HEK293 (cell line): ENCODE data around the gene PARD3.
A peak's percentile ranks its signal among the peaks of the same experiment; 100 is the strongest.

Source experiments
- EGR2 ChIP-seq: fragments of 450-650 bp; formaldehyde crosslinking; IDR thresholded peaks from 2 replicates; pipeline ENCODE4 v1.5.1; 2016; ENCODE audit warnings: low read depth, missing biosample characterization, missing genetic modification characterization
- FEZF1 ChIP-seq: fragments of 450-650 bp; formaldehyde crosslinking; IDR thresholded peaks from 2 replicates; pipeline ENCODE4 v1.5.1; 2016; ENCODE audit warnings: missing biosample characterization, missing genetic modification characterization
- KLF16 ChIP-seq: fragments of 450-650 bp; formaldehyde crosslinking; IDR thresholded peaks from 2 replicates; pipeline ENCODE4 v1.5.1; 2017; ENCODE audit warnings: missing biosample characterization, missing genetic modification characterization
- PRDM10 ChIP-seq: fragments of 450-650 bp; formaldehyde crosslinking; IDR thresholded peaks from 2 replicates; pipeline ENCODE4 v1.5.1; 2016; ENCODE audit warnings: missing biosample characterization, missing genetic modification characterization
- SCRT2 ChIP-seq: fragments of 450-650 bp; formaldehyde crosslinking; IDR thresholded peaks from 2 replicates; pipeline ENCODE4 v1.5.1; 2016; ENCODE audit warnings: missing biosample characterization, missing genetic modification characterization
- SETDB1 ChIP-seq: IDR thresholded peaks from one replicate; pipeline ENCODE4 v1.6.1; 2017; ENCODE audit warnings: mild to moderate bottlenecking, low read length, moderate library complexity, mixed read lengths; ENCODE audit not compliant: insufficient read length
- TSHZ1 ChIP-seq: fragments of 450-650 bp; formaldehyde crosslinking; IDR thresholded peaks from 2 replicates; pipeline ENCODE4 v1.5.1; 2016; ENCODE audit warnings: missing biosample characterization, missing genetic modification characterization, borderline replicate concordance
- ZBTB17 ChIP-seq: fragments of 450-650 bp; formaldehyde crosslinking; IDR thresholded peaks from 2 replicates; pipeline ENCODE4 v1.5.1; 2016; ENCODE audit warnings: missing biosample characterization, missing genetic modification characterization
- ZBTB20 ChIP-seq: fragments of 450-650 bp; formaldehyde crosslinking; IDR thresholded peaks from 2 replicates; pipeline ENCODE4 v1.5.1; 2016; ENCODE audit warnings: missing biosample characterization, missing genetic modification characterization
- ZBTB8A ChIP-seq: fragments of 450-650 bp; formaldehyde crosslinking; IDR thresholded peaks from 2 replicates; pipeline ENCODE4 v1.5.1; 2016; ENCODE audit warnings: missing biosample characterization, missing genetic modification characterization
- ZFP69B ChIP-seq: fragments of 450-650 bp; formaldehyde crosslinking; IDR thresholded peaks from 2 replicates; pipeline ENCODE4 v1.5.1; 2016; ENCODE audit warnings: missing biosample characterization, missing genetic modification characterization
- ZNF121 ChIP-seq: fragments of 450-650 bp; formaldehyde crosslinking; IDR thresholded peaks from 2 replicates; pipeline ENCODE4 v1.5.1; 2016; ENCODE audit warnings: missing biosample characterization, missing genetic modification characterization
- ZNF146 ChIP-seq: fragments of 450-650 bp; formaldehyde crosslinking; IDR thresholded peaks from 2 replicates; pipeline ENCODE4 v1.5.1; 2016; ENCODE audit warnings: missing biosample characterization, missing genetic modification characterization
- ZNF16 ChIP-seq: fragments of 450-650 bp; formaldehyde crosslinking; IDR thresholded peaks from 2 replicates; pipeline ENCODE4 v1.5.1; 2016; ENCODE audit warnings: low read depth, missing biosample characterization, missing genetic modification characterization
- ZNF24 ChIP-seq: fragments of 450-650 bp; formaldehyde crosslinking; IDR thresholded peaks from 2 replicates; pipeline ENCODE4 v1.5.1; 2016; ENCODE audit warnings: missing biosample characterization, missing genetic modification characterization
- ZNF426 ChIP-seq: fragments of 450-650 bp; formaldehyde crosslinking; IDR thresholded peaks from 2 replicates; pipeline ENCODE4 v1.5.1; 2017; ENCODE audit warnings: missing biosample characterization, missing genetic modification characterization, mild to moderate bottlenecking, inconsistent platforms, moderate library complexity
- ZNF473 ChIP-seq: fragments of 450-650 bp; formaldehyde crosslinking; IDR thresholded peaks from 2 replicates; pipeline ENCODE4 v1.5.1; 2017; ENCODE audit warnings: missing biosample characterization, missing genetic modification characterization
- ZNF626 ChIP-seq: fragments of 450-650 bp; sonication (Bioruptor Pico); formaldehyde crosslinking; IDR thresholded peaks from 2 replicates; pipeline ENCODE4 v1.5.1; 2018; ENCODE audit warnings: missing biosample characterization, missing genetic modification characterization, inconsistent platforms
- ZNF629 ChIP-seq: fragments of 450-650 bp; formaldehyde crosslinking; IDR thresholded peaks from 2 replicates; pipeline ENCODE4 v1.5.1; 2017; ENCODE audit warnings: missing biosample characterization, missing genetic modification characterization
- ZNF645 ChIP-seq: fragments of 450-650 bp; formaldehyde crosslinking; IDR thresholded peaks from 2 replicates; pipeline ENCODE4; 2016; ENCODE audit warnings: missing biosample characterization, missing genetic modification characterization
- ZNF768 ChIP-seq: fragments of 450-650 bp; formaldehyde crosslinking; IDR thresholded peaks from 2 replicates; pipeline ENCODE4 v1.5.1; 2018; ENCODE audit warnings: missing biosample characterization, mild to moderate bottlenecking, missing genetic modification characterization
- ZNF830 ChIP-seq: fragments of 450-650 bp; IDR thresholded peaks from 2 replicates; pipeline ENCODE4 v1.5.0; 2018; ENCODE audit warnings: missing biosample characterization, missing genetic modification characterization, low read depth, mild to moderate bottlenecking, moderate library complexity
- ZNF837 ChIP-seq: fragments of 450-650 bp; formaldehyde crosslinking; IDR thresholded peaks from 2 replicates; pipeline ENCODE4 v1.5.1; 2016; ENCODE audit warnings: missing biosample characterization, missing genetic modification characterization
- TF ChIP-seq, protein P1 (sequence below): fragments of 450-650 bp; formaldehyde crosslinking; IDR thresholded peaks from 2 replicates; pipeline ENCODE4 v1.5.1; 2016; ENCODE audit warnings: missing biosample characterization, missing genetic modification characterization
- TF ChIP-seq, protein P2 (sequence below): fragments of 450-650 bp; formaldehyde crosslinking; IDR thresholded peaks from 2 replicates; pipeline ENCODE4 v1.5.1; 2017; ENCODE audit warnings: missing biosample characterization, missing genetic modification characterization
- TF ChIP-seq, protein P3 (sequence below): fragments of 450-650 bp; formaldehyde crosslinking; IDR thresholded peaks from 2 replicates; pipeline ENCODE4 v1.5.1; 2016; ENCODE audit warnings: missing biosample characterization, missing genetic modification characterization

Gene PARD3

GRCh38 chr10:34739915-34740314 is 75.2 kb downstream of the PARD3 start (continued):
- TF ChIP-seq ZBTB20 (tag by site-specific recombination) = no peak
- no peak for TF ChIP-seq ZNF473 (tag by site-specific recombination)
- TF ChIP-seq ZNF830 (tag by site-specific recombination) = no peak
- no peak for TF ChIP-seq ZNF645
- TF ChIP-seq PRDM10 = peak; percentile 76
- no peak for TF ChIP-seq ZNF768
- TF ChIP-seq, protein P1, sequence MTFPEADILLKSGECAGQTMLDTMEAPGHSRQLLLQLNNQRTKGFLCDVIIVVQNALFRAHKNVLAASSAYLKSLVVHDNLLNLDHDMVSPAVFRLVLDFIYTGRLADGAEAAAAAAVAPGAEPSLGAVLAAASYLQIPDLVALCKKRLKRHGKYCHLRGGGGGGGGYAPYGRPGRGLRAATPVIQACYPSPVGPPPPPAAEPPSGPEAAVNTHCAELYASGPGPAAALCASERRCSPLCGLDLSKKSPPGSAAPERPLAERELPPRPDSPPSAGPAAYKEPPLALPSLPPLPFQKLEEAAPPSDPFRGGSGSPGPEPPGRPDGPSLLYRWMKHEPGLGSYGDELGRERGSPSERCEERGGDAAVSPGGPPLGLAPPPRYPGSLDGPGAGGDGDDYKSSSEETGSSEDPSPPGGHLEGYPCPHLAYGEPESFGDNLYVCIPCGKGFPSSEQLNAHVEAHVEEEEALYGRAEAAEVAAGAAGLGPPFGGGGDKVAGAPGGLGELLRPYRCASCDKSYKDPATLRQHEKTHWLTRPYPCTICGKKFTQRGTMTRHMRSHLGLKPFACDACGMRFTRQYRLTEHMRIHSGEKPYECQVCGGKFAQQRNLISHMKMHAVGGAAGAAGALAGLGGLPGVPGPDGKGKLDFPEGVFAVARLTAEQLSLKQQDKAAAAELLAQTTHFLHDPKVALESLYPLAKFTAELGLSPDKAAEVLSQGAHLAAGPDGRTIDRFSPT (tag by site-specific recombination) = no peak
- no peak for TF ChIP-seq KLF16 (tag by site-specific recombination)
- no peak for TF ChIP-seq ZNF626
- no peak for TF ChIP-seq TSHZ1 (tag by site-specific recombination)
- TF ChIP-seq SCRT2 = no peak
- TF ChIP-seq, protein P2, sequence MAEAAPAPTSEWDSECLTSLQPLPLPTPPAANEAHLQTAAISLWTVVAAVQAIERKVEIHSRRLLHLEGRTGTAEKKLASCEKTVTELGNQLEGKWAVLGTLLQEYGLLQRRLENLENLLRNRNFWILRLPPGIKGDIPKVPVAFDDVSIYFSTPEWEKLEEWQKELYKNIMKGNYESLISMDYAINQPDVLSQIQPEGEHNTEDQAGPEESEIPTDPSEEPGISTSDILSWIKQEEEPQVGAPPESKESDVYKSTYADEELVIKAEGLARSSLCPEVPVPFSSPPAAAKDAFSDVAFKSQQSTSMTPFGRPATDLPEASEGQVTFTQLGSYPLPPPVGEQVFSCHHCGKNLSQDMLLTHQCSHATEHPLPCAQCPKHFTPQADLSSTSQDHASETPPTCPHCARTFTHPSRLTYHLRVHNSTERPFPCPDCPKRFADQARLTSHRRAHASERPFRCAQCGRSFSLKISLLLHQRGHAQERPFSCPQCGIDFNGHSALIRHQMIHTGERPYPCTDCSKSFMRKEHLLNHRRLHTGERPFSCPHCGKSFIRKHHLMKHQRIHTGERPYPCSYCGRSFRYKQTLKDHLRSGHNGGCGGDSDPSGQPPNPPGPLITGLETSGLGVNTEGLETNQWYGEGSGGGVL (tag by site-specific recombination) = 0 out of 2 replicates have a peak, but pooled peaks have one; percentile 44
- TF ChIP-seq ZNF837 (tag by site-specific recombination) = no peak
- TF ChIP-seq ZNF24 (tag by site-specific recombination) = peak; percentile 85; the same call in 1 of the 2 replicates
- peak; percentile 62 for TF ChIP-seq FEZF1 (tag by site-specific recombination)
- no peak for TF ChIP-seq ZNF426 (tag by site-specific recombination)
- no peak; the same call in 1 of the 2 replicates for TF ChIP-seq ZFP69B (tag by site-specific recombination)
- TF ChIP-seq ZBTB8A (tag by site-specific recombination) = 0 out of 2 replicates have a peak, but pooled peaks have one; percentile 29
- TF ChIP-seq ZNF629 (tag by site-specific recombination) = no peak; the same call in none of the 2 replicates
- TF ChIP-seq, protein P3, sequence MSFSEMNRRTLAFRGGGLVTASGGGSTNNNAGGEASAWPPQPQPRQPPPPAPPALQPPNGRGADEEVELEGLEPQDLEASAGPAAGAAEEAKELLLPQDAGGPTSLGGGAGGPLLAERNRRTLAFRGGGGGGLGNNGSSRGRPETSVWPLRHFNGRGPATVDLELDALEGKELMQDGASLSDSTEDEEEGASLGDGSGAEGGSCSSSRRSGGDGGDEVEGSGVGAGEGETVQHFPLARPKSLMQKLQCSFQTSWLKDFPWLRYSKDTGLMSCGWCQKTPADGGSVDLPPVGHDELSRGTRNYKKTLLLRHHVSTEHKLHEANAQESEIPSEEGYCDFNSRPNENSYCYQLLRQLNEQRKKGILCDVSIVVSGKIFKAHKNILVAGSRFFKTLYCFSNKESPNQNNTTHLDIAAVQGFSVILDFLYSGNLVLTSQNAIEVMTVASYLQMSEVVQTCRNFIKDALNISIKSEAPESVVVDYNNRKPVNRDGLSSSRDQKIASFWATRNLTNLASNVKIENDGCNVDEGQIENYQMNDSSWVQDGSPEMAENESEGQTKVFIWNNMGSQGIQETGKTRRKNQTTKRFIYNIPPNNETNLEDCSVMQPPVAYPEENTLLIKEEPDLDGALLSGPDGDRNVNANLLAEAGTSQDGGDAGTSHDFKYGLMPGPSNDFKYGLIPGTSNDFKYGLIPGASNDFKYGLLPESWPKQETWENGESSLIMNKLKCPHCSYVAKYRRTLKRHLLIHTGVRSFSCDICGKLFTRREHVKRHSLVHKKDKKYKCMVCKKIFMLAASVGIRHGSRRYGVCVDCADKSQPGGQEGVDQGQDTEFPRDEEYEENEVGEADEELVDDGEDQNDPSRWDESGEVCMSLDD (tag by site-specific recombination) = no peak
- peak; percentile 74 for TF ChIP-seq ZBTB17 (tag by site-specific recombination)
- peak; percentile 71 for TF ChIP-seq EGR2 (tag by site-specific recombination)
- TF ChIP-seq ZNF16 (tag by site-specific recombination) = no peak
- TF ChIP-seq ZNF146 (tag by site-specific recombination) = no peak
- no peak for TF ChIP-seq SETDB1
- no peak for TF ChIP-seq ZNF121 (tag by site-specific recombination)
